ENCODE measurements around the gene POU6F2.

GRCh38 chr7:38940774-38941173 is 36.9 kb upstream of the POU6F2 start:
- no peak for TF ChIP-seq CTCF (IDR thresholded peaks at IDR 0.05)
- no peak for TF ChIP-seq POLR2A (IDR thresholded peaks at IDR 0.05)
